ENCODE measurements around the gene COMP.

Gene COMP

GRCh38 chr19:18785179-18786124 is 5.7 kb downstream of the COMP start:
- ATAC-seq (ENCODE audit: low read depth) (peak; percentile 65), DNase-seq (ENCODE audit: low spot score) (no peak)
- Histone ChIP-seq H3K9me3 (ENCODE audit: severe bottlenecking) (no peaks in the 10 kb centered on the region), H3K27me3 (ENCODE audit: insufficient read depth, poor library complexity, severe bottlenecking) (peaks cover 37% of the 10 kb centered on the region), H3K36me3 (ENCODE audit: low read depth) (no peaks in the 10 kb centered on the region), H3K27ac (ENCODE audit: poor library complexity, severe bottlenecking) (no peak overlapping the region), H3K4me1 (ENCODE audit: insufficient read depth, poor library complexity, severe bottlenecking) (no peaks in the 10 kb centered on the region), H3K4me3 (ENCODE audit: severe bottlenecking) (no peak overlapping the region)
- no peak for TF ChIP-seq CTCF (IDR thresholded peaks at IDR 0.05; ENCODE audit: poor library complexity, severe bottlenecking)

- no peaks in the 10 kb centered on the region for H3K4me1 ChIP-seq (ENCODE audit: insufficient read depth, poor library complexity, severe bottlenecking)
Measured at GRCh38 chr19:18784786-18785120, 6.4 kb downstream of the COMP start.

GRCh38 chr19:18783958-18784785 is 6.9 kb downstream of the COMP start:
- Histone ChIP-seq H3K27me3 (ENCODE audit: insufficient read depth, poor library complexity, severe bottlenecking) (peaks cover 24% of the 10 kb centered on the region), H3K9me3 (ENCODE audit: severe bottlenecking) (no peaks in the 10 kb centered on the region)
- no peak for ATAC-seq (ENCODE audit: low read depth)

More at GRCh38 chr19:18784786-18785120, 6.4 kb downstream of the COMP start:
- Histone ChIP-seq H3K9me3 (ENCODE audit: severe bottlenecking) (no peaks in the 10 kb centered on the region), H3K27me3 (ENCODE audit: insufficient read depth, poor library complexity, severe bottlenecking) (peaks cover 30% of the 10 kb centered on the region), H3K27ac (ENCODE audit: poor library complexity, severe bottlenecking) (no peak overlapping the region), H3K36me3 (ENCODE audit: low read depth) (no peaks in the 10 kb centered on the region), H3K4me3 (ENCODE audit: severe bottlenecking) (no peak overlapping the region)
- no peak for DNase-seq (ENCODE audit: low spot score)
- no peak for TF ChIP-seq CTCF (IDR thresholded peaks at IDR 0.05; ENCODE audit: poor library complexity, severe bottlenecking)
- no peak for ATAC-seq (ENCODE audit: low read depth)

DNA sequence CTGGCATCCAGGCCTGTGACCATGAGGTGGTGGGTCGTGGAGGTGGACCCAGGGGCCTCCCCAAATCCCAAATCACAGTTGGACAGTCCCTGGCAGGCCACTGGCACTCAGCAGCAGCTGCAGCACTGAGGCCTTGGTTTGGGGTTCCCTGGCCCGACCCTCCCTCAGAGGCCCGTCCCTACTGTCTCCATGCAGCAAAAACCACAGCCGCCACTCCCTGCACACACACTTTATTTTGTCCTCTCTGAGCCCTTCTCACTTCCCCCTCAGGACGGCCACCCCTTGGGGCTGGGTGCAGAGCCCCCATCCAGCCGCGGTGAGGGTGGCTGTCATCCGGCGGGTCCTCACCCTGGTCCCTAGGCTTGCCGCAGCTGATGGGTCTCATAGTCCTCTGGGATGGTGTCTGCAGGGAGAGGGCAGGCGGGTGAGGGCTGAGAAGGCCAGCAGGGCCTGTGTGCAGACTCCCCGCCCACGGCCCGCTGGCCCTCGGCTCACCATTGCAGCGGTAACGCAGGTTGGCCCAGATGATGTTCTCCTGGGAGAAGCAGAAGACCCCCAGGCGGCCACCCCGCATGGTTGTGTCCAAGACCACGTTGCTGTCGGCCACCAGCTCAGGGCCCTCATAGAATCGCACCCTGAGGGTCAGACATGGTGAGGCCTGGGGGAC is 8.4 kb downstream of the COMP start:
- TF ChIP-seq CTCF (IDR thresholded peaks at IDR 0.05; ENCODE audit: poor library complexity, severe bottlenecking): no peak
- Histone ChIP-seq H3K9me3 (ENCODE audit: severe bottlenecking) (no peaks in the 10 kb centered on the region), H3K27ac (ENCODE audit: poor library complexity, severe bottlenecking) (no peak overlapping the region), H3K27me3 (ENCODE audit: insufficient read depth, poor library complexity, severe bottlenecking) (peaks cover 9% of the 10 kb centered on the region), H3K4me3 (ENCODE audit: severe bottlenecking) (no peak overlapping the region), H3K36me3 (ENCODE audit: low read depth) (no peaks in the 10 kb centered on the region), H3K4me1 (ENCODE audit: insufficient read depth, poor library complexity, severe bottlenecking) (no peaks in the 10 kb centered on the region)
- ATAC-seq (ENCODE audit: low read depth) (no peak), DNase-seq (ENCODE audit: low spot score) (no peak)

More at GRCh38 chr19:18783958-18784785, 6.9 kb downstream of the COMP start:
- no peak for DNase-seq (ENCODE audit: low spot score)
- no peaks in the 10 kb centered on the region for H3K4me1 ChIP-seq (ENCODE audit: insufficient read depth, poor library complexity, severe bottlenecking)
- no peaks in the 10 kb centered on the region for H3K36me3 ChIP-seq (ENCODE audit: low read depth)
- H3K27ac ChIP-seq (ENCODE audit: poor library complexity, severe bottlenecking): no peak overlapping the region
- H3K4me3 ChIP-seq (ENCODE audit: severe bottlenecking): no peak overlapping the region
- no peak for TF ChIP-seq CTCF (IDR thresholded peaks at IDR 0.05; ENCODE audit: poor library complexity, severe bottlenecking)
